Kidney epithelial cell (primary cell): Measurements from ENCODE around the gene CDH19. TPM values are rescaled to one million over a fixed set of nuclear protein-coding genes. Genes with fewer than 3 reads are reported as not detected.

Experiments used
- DNase-seq: peaks from one replicate; pipeline ENCODE4 v3.0.0-alpha.2; 2010; ENCODE audit warnings: low read depth
- H3K27me3 ChIP-seq: 2 replicates; pipeline ENCODE4 v1.6.0; 2011; ENCODE audit warnings: low read length; ENCODE audit not compliant: control insufficient read depth, insufficient read depth
- H3K36me3 ChIP-seq: 2 replicates; pipeline ENCODE4 v1.5.1; 2011; ENCODE audit warnings: low read length; ENCODE audit not compliant: control insufficient read depth, insufficient read depth
- H3K4me3 ChIP-seq: 2 replicates; pipeline ENCODE4 v1.5.1; 2011; ENCODE audit warnings: low read depth, mild to moderate bottlenecking, control low read depth, low read length
- total RNA-seq: library from RNA; depleted of rRNA; stranded (reverse); fragments of >200 nt; gene quantifications from 2 replicates; pipeline ENCODE4 v1.2.3, GENCODE V29; 2015
- TF ChIP-seq, protein P1 (sequence below): IDR thresholded peaks from 2 replicates; pipeline ENCODE4 v1.5.1; 2011; ENCODE audit warnings: mild to moderate bottlenecking, moderate library complexity, low read length, control low read depth, inconsistent platforms; ENCODE audit not compliant: insufficient read depth, poor library complexity, severe bottlenecking

CDH19 gene, protein sequence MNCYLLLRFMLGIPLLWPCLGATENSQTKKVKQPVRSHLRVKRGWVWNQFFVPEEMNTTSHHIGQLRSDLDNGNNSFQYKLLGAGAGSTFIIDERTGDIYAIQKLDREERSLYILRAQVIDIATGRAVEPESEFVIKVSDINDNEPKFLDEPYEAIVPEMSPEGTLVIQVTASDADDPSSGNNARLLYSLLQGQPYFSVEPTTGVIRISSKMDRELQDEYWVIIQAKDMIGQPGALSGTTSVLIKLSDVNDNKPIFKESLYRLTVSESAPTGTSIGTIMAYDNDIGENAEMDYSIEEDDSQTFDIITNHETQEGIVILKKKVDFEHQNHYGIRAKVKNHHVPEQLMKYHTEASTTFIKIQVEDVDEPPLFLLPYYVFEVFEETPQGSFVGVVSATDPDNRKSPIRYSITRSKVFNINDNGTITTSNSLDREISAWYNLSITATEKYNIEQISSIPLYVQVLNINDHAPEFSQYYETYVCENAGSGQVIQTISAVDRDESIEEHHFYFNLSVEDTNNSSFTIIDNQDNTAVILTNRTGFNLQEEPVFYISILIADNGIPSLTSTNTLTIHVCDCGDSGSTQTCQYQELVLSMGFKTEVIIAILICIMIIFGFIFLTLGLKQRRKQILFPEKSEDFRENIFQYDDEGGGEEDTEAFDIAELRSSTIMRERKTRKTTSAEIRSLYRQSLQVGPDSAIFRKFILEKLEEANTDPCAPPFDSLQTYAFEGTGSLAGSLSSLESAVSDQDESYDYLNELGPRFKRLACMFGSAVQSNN
- total RNA-seq: not detected in 2 replicates

DNA sequence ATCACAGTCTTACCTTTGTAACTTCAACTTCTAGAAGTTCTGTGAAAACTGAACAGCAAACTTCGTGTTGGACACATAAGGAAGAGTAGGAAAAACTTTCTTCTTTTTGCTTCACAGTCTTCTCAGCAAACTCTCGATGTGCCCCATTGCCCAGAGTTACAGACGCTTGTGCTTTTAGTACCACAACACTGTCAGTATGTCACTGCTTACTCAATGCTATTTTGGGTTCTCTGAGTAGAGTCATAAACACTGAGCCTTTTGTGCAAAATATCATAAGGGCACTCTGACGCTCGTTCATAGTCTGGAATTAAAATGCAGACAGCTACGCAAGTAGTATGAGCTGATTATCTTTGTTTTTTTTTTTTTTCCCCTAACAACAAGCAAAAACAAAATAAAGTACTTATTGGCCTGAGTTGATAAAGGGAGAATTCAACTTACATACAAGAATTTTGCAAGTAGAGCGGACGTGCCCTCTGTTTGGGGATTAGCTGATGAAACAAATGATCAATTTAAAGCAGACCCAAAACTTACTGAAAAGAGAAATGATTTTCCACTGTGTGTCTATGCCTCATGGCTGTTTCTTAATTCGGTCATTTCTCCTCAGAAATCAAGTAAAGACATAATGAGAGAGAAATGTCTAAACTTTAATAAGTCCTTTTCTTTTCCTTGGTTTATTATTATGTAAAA lies at the start of gene CDH19:
Gene CDH19, minus strand, starts transcription at position 150 of the 687 bp plus-strand sequence. CDS start 31,886 bp downstream, outside the sequence.
- TF ChIP-seq, protein P1, sequence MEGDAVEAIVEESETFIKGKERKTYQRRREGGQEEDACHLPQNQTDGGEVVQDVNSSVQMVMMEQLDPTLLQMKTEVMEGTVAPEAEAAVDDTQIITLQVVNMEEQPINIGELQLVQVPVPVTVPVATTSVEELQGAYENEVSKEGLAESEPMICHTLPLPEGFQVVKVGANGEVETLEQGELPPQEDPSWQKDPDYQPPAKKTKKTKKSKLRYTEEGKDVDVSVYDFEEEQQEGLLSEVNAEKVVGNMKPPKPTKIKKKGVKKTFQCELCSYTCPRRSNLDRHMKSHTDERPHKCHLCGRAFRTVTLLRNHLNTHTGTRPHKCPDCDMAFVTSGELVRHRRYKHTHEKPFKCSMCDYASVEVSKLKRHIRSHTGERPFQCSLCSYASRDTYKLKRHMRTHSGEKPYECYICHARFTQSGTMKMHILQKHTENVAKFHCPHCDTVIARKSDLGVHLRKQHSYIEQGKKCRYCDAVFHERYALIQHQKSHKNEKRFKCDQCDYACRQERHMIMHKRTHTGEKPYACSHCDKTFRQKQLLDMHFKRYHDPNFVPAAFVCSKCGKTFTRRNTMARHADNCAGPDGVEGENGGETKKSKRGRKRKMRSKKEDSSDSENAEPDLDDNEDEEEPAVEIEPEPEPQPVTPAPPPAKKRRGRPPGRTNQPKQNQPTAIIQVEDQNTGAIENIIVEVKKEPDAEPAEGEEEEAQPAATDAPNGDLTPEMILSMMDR: no peak
- H3K4me3 ChIP-seq: no peak within 1 kb of the TSS
- no peak for DNase-seq

DNA sequence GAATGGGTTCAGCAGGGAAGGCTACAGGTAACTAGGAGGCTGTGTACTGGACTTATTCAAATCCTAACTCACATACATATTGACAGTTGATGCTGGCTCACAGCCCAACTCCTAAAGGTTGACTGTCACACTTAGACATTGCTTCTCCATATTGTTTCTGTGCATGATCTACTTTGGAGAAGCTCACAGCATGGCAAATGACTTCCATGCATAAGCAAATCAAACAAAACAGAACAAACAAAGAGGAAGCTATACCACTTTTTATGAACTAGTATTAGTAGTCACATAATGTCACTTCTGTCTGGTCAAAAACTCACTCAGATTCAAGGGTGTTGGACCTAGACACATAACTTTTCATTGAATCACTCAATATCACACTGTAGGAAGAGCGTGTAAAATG lies 43.8 kb upstream of the CDH19 start:
- H3K36me3 ChIP-seq: no peaks in the 10 kb centered on the region
- no peaks in the 10 kb centered on the region for H3K27me3 ChIP-seq
- no peak for DNase-seq
- TF ChIP-seq, protein P1: no peak
- no peak overlapping the region for H3K4me3 ChIP-seq

More for the DNA sequence above, at the start of gene CDH19:
- Histone ChIP-seq H3K36me3 (no peaks in the 10 kb centered on the region), H3K27me3 (no peaks in the 10 kb centered on the region)

DNA sequence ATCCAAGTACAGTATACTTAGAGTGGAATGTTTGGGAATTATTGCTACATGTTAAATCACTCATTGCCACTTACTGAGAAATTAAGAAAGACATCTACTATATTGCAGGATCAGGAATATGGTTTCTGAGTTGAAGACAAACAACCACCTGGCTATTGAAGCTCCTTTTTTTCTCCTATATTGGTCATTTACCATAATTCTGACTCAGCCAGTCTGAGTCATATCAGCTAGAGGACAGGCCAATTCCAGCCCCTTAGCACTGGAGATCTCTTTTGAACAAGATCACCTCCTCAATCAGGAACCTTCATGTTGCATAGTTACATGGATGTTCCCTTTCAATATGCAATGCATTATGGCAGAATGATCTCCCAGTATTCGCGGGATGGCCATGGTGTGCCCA lies 42.7 kb upstream of the CDH19 start:
- no peaks in the 10 kb centered on the region for H3K27me3 ChIP-seq
- no peak for DNase-seq
- H3K4me3 ChIP-seq: no peak overlapping the region
- TF ChIP-seq, protein P1: no peak
- no peaks in the 10 kb centered on the region for H3K36me3 ChIP-seq

DNA sequence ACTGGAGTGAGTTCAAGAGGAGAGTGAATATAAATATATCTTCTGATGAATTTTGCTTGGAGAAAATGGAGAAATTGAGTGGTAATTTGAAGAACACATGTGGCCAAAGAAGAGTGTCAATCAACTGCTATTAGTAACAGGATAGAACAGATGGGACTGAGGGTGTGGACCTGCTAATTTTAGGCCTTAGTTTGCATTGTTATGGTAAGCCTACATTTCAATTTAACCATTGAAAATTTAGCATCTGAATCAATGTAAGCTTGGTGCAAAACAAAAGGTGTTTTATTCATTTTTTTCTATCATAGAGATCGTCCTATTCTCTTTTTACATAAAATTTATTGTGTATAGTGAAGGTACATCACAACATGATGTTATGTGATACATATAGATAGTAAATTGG lies 42.1 kb upstream of the CDH19 start:
- DNase-seq: no peak
- TF ChIP-seq, protein P1: no peak
- Histone ChIP-seq H3K36me3 (no peaks in the 10 kb centered on the region), H3K27me3 (no peaks in the 10 kb centered on the region), H3K4me3 (no peak overlapping the region)

DNA sequence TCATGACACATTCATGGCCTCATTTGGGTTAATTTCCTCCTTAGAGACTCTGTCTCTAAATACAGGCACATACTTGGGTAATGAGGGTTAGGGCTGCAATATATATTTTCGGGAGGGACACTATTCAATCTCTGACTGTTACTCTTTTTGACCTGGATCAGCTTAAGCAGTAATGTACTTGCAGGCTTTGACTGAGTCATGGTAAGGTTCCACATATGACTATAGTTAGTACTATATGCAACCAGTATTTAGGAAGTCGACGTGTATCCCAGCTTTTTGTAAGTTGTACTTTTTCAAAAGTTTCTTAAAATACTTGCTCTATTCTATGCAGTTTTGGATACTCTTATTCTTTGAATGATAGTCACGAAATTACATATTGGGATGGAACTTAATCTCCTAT lies 37.2 kb upstream of the CDH19 start:
- Histone ChIP-seq H3K27me3 (no peaks in the 10 kb centered on the region), H3K4me3 (no peak overlapping the region), H3K36me3 (no peaks in the 10 kb centered on the region)
- DNase-seq: no peak
- TF ChIP-seq, protein P1: no peak
